Measurements from ENCODE around the gene RFC5. TPM values are rescaled to one million over a fixed set of nuclear protein-coding genes. Genes with fewer than 3 reads are reported as not detected.

The RFC5 gene
- total and polyA plus RNA-seq, 10 of the 15 experiments (the other 5 are each of a cell fraction or from before 2014, with no cell fraction given), result 30.9 to 73.3 (median 53.5) TPM

DNA sequence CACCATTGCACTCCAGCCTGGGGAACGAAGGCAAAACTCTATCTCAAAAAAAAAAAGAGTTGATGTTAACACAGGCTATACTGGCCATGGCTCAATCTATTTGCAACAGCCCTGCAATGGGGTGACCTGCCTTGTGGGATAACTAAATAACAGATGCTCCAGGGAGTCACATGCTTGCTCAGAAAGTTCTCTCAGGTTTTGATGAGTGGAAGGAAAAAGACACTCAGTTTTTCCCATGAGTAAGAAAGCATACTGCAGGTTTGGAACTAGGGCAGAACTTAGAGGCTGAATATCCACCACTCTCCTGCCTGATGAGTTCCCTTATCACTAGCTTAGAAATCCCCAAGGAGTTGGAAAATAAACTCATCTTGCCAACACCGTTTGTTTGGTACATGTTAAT, 27.6 kb downstream of the RFC5 start (continued):
- TF ChIP-seq, protein P1, sequence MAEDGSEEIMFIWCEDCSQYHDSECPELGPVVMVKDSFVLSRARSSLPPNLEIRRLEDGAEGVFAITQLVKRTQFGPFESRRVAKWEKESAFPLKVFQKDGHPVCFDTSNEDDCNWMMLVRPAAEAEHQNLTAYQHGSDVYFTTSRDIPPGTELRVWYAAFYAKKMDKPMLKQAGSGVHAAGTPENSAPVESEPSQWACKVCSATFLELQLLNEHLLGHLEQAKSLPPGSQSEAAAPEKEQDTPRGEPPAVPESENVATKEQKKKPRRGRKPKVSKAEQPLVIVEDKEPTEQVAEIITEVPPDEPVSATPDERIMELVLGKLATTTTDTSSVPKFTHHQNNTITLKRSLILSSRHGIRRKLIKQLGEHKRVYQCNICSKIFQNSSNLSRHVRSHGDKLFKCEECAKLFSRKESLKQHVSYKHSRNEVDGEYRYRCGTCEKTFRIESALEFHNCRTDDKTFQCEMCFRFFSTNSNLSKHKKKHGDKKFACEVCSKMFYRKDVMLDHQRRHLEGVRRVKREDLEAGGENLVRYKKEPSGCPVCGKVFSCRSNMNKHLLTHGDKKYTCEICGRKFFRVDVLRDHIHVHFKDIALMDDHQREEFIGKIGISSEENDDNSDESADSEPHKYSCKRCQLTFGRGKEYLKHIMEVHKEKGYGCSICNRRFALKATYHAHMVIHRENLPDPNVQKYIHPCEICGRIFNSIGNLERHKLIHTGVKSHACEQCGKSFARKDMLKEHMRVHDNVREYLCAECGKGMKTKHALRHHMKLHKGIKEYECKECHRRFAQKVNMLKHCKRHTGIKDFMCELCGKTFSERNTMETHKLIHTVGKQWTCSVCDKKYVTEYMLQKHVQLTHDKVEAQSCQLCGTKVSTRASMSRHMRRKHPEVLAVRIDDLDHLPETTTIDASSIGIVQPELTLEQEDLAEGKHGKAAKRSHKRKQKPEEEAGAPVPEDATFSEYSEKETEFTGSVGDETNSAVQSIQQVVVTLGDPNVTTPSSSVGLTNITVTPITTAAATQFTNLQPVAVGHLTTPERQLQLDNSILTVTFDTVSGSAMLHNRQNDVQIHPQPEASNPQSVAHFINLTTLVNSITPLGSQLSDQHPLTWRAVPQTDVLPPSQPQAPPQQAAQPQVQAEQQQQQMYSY (CRISPR knock-in tag; IDR thresholded peaks at IDR 0.05), result no peak

DNA sequence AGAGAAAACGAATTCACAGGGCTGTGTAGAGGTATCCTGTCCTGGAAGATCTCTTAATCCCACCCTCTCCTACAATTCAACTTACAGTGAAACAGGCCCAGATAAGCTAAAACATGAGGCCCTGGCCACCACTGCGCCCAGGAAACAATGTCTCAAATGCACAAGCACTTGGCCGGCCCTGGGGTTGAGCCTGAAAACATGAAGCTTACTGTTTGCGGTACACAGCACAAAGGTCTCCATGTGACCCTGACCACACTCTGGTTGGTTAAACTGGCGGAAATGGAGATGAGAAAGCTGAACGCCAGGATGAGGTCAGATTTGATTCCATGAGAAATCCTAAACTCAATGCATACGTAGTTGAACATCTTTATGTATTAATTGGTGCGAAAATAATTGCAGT, 28.1 kb downstream of the RFC5 start:
- Histone ChIP-seq H4K20me1 (ENCODE audit: control insufficient read depth, insufficient read depth) (no peaks in the 10 kb centered on the region), H3K4me2 (ENCODE audit: control insufficient read depth, insufficient read depth) (no peak overlapping the region), H3K4me1 (ENCODE audit: control insufficient read depth, insufficient read depth, low read length) (peaks cover 4% of the 10 kb centered on the region), H3K79me2 (ENCODE audit: control insufficient read depth, insufficient read depth, low read length) (no peaks in the 10 kb centered on the region; the same call in 1 of the 2 replicates), H3K27ac (ENCODE audit: control insufficient read depth, insufficient read depth) (no peak overlapping the region), H3K9ac (ENCODE audit: control insufficient read depth, insufficient read depth, low read length) (no peak overlapping the region), H3K27me3 (replicated peaks in 1 of 2; ENCODE audit: control insufficient read depth in 2 of 2, insufficient read depth in 2 of 2, low read length in 1 of 2) (no peaks in the 10 kb centered on the region), H3K36me3 (ENCODE audit: control insufficient read depth in 2 of 2, insufficient read depth in 2 of 2, low read length in 1 of 2) (peaks cover 8 to 26% of the 10 kb centered on the region in 2 experiments; a peak in 3 of 4 replicates), H3K9me3 (replicated peaks; ENCODE audit: control insufficient read depth, insufficient read depth, low read length) (no peaks in the 10 kb centered on the region; the same call in 2 of the 3 replicates), H3K4me3 (no peak overlapping the region), H2AFZ (ENCODE audit: control insufficient read depth, low read depth, low read length) (no peak overlapping the region)
- DNase-seq (ENCODE audit: low read depth, low spot score) (no peak), FAIRE-seq (no peak), ATAC-seq (no peak)
- ChIA-PET POLR2A (interaction anchor here (0.5 to 1.0 kb wide), 3 partner anchors 27 to 453 kb away, joined by 3 to 5 read pairs (median 3); no protein-coding TSS in a partner anchor), SMC1A (ENCODE audit: uncharacterized antibody, unreplicated experiment) (interaction anchor here (0.9 to 2.5 kb wide), 4 partner anchors 9 to 167 kb away, joined by 3 to 6 read pairs (median 4); no protein-coding TSS in a partner anchor), CTCF (interaction anchor here (1.0 to 3.7 kb wide), 3 partner anchors 9 to 20 kb away, joined by 3 to 36 read pairs (median 5); no protein-coding TSS in a partner anchor), RAD21 (ENCODE audit: unreplicated experiment) (interaction anchor here (0.9 to 1.2 kb wide), 3 partner anchors 8 to 19 kb away, joined by 3 to 5 read pairs (median 4); no protein-coding TSS in a partner anchor)
- in situ Hi-C loops (cut with MboI) (no loop called here), intact Hi-C loops (cut with micrococcal nuclease; ENCODE audit: unreplicated experiment) (no loop called here)
- 99% methylated on average over 8 of the region's 8 CpGs for WGBS (ENCODE audit: insufficient coverage, insufficient replicate concordance, low lambda C conversion rate, missing lambda C conversion rate)
- no TSS peak for BruUV-seq (replicated peaks)
- TF ChIP-seq, protein P2, sequence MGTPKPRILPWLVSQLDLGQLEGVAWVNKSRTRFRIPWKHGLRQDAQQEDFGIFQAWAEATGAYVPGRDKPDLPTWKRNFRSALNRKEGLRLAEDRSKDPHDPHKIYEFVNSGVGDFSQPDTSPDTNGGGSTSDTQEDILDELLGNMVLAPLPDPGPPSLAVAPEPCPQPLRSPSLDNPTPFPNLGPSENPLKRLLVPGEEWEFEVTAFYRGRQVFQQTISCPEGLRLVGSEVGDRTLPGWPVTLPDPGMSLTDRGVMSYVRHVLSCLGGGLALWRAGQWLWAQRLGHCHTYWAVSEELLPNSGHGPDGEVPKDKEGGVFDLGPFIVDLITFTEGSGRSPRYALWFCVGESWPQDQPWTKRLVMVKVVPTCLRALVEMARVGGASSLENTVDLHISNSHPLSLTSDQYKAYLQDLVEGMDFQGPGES (IDR thresholded peaks at IDR 0.05), result no peak
- TF ChIP-seq, protein P3, sequence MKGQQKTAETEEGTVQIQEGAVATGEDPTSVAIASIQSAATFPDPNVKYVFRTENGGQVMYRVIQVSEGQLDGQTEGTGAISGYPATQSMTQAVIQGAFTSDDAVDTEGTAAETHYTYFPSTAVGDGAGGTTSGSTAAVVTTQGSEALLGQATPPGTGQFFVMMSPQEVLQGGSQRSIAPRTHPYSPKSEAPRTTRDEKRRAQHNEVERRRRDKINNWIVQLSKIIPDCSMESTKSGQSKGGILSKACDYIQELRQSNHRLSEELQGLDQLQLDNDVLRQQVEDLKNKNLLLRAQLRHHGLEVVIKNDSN (IDR thresholded peaks at IDR 0.05; ENCODE audit: borderline replicate concordance, extremely low read length, insufficient read depth, low read depth, low read length), result no peak
- TF ChIP-seq HDAC6 (IDR thresholded peaks at IDR 0.05; ENCODE audit: unreplicated experiment) (no peak), YBX1 (IDR thresholded peaks at IDR 0.05) (no peak), RAD21 (IDR thresholded peaks at IDR 0.05; ENCODE audit: insufficient read depth, low read depth, low read length) (no peak), CBX5 (IDR thresholded peaks at IDR 0.05; ENCODE audit: low read depth) (no peak)
- TF ChIP-seq, protein P4, sequence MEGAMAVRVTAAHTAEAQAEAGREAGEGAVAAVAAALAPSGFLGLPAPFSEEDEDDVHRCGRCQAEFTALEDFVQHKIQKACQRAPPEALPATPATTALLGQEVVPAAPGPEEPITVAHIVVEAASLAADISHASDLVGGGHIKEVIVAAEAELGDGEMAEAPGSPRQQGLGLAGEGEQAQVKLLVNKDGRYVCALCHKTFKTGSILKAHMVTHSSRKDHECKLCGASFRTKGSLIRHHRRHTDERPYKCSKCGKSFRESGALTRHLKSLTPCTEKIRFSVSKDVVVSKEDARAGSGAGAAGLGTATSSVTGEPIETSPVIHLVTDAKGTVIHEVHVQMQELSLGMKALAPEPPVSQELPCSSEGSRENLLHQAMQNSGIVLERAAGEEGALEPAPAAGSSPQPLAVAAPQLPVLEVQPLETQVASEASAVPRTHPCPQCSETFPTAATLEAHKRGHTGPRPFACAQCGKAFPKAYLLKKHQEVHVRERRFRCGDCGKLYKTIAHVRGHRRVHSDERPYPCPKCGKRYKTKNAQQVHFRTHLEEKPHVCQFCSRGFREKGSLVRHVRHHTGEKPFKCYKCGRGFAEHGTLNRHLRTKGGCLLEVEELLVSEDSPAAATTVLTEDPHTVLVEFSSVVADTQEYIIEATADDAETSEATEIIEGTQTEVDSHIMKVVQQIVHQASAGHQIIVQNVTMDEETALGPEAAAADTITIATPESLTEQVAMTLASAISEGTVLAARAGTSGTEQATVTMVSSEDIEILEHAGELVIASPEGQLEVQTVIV (IDR thresholded peaks at IDR 0.05; ENCODE audit: borderline replicate concordance, partially characterized antibody), result no peak

All from GM12878 (cell line).